ENCODE data around the gene ZNF260. TPM values are rescaled to one million over a fixed set of nuclear protein-coding genes. Genes with fewer than 3 reads are reported as not detected.

Gene ZNF260
- total RNA-seq (2014; rRNA removed; shearing (Covaris generic); ENCODE audit: low replicate concordance) = 3.7 and 30.7 TPM in 2 replicates

DNA sequence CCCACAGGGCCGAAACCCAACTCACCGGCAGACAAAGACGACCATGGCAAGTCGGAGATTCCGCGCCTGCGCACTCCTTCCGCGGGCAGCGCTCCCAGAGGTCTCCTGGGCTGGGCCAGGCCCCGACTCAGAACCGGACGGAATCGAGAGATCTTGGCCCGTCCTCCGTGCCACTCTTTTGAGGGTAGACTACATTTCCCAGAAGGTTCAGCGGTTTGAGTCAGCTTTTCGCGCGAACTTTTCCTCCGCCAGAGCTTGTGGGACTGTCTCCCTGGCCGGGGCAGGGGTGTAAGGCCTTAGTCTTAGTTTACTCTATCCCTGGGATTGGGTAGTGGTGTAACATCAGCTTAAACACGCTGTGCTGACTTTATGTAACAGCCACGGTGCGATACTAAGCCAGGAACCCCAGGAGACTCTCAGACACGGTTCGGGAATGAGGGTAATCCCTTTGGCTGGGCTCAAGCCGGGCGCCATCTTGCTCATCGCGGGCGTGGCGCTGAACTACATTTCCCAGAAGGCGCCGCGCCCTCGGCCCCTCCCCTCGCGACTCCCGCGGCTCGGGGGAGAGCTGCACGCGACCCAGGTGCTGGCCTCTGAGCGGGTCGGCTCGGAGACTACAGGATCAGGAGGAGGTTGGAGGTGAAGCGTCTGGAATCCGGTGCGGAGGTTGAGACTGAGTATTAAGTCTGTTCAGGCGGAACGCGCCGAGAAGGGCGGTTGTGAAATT, at the start of gene ZNF260:
Gene ZNF260, minus strand, starts transcription at position 78 of the 727 bp plus-strand sequence. CDS start 13,033 bp downstream, outside the sequence.
- peak; percentile 98 for DNase-seq (ENCODE audit: low read depth)
- in situ Hi-C loops (cut with HindIII; ENCODE audit: low pct_unique_long_range_greater_than_20kb, low sequenced_read_pairs) = no loop called here

GRCh38 chr19:36577271-36577996, 49.4 kb upstream of the ZNF260 start:
- in situ Hi-C loops (cut with HindIII; ENCODE audit: low pct_unique_long_range_greater_than_20kb, low sequenced_read_pairs) = no loop called here
- no peak for DNase-seq (ENCODE audit: low read depth)

DNA sequence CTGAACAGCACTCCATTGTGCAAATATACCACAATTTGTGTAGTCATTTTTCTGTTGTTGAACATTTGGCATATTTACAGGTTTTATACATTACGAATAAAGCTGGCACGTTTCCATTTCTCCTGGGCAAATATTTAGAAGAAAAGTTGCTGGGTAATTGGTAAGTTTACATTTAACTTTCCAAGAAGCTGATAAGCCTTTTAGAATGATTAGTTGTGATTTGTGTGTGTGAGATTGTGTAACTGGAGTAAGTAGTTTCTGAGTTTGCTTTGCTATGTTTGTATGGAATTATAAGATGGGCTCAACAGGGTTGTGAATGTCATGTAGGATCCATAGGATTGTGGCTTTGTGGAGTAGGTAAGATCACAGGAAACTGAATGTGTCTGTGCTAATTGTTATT, 46.7 kb upstream of the ZNF260 start:
- DNase-seq (ENCODE audit: low read depth) = no peak
- in situ Hi-C loops (cut with HindIII; ENCODE audit: low pct_unique_long_range_greater_than_20kb, low sequenced_read_pairs) = no loop called here

GRCh38 chr19:36573895-36574720, 46.0 kb upstream of the ZNF260 start:
- in situ Hi-C loops (cut with HindIII; ENCODE audit: low pct_unique_long_range_greater_than_20kb, low sequenced_read_pairs) = no loop called here
- peak; percentile 50 for DNase-seq (ENCODE audit: low read depth)

- DNase-seq (ENCODE audit: low read depth) = peak; percentile 93
- in situ Hi-C loops (cut with HindIII; ENCODE audit: low pct_unique_long_range_greater_than_20kb, low sequenced_read_pairs) = no loop called here
These were observed 45.2 kb upstream of the ZNF260 start, which contains the start of gene ZNF529 for GRCh38 chr19:36573020-36573894. Gene ZNF529 (minus strand): TSS chr19:36573292. CDS start chr19:36572346, 946 bp downstream.

GRCh38 chr19:36572593-36573019, 44.5 kb upstream of the ZNF260 start:
- in situ Hi-C loops (cut with HindIII; ENCODE audit: low pct_unique_long_range_greater_than_20kb, low sequenced_read_pairs) = no loop called here
- no peak for DNase-seq (ENCODE audit: low read depth)

GRCh38 chr19:36564391-36564790, 36.3 kb upstream of the ZNF260 start:
- in situ Hi-C loops (cut with HindIII; ENCODE audit: low pct_unique_long_range_greater_than_20kb, low sequenced_read_pairs) = no loop called here
- DNase-seq (ENCODE audit: low read depth) = no peak

DNA sequence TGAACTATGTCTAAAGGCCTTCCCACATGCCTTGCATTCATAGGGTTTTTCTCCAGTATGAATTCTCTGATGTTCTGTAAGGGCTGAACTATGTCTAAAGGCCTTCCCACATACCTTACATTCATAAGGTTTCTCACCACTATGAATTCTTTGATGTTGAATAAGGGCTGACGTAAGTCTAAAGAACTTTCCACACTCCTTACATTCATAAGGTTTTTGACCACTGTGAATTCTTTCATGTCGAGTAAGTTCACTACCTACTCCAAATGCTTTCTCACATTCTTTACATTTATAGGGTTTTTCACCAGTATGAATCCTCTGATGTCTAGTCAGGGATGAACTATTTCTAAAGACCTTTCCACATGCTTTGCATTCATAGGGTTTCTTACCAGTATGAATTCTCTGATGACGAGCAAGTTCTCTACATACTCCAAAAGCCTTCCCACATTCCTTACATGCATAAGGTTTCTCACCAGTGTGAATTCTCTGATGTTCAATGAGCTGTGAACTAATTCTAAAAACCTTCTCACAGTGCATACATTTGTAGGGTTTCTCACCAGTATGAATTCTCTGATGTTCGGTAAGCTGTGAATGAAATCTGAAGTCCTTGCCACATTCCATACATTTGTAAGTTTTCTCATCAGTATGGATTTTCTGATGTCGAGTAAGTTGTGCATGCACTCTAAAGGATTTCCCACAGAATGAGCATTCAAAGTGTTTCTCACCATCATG, 19.1 kb upstream of the ZNF260 start:
- peak; percentile 43 for DNase-seq (ENCODE audit: low read depth)
- in situ Hi-C loops (cut with HindIII; ENCODE audit: low pct_unique_long_range_greater_than_20kb, low sequenced_read_pairs) = no loop called here

DNA sequence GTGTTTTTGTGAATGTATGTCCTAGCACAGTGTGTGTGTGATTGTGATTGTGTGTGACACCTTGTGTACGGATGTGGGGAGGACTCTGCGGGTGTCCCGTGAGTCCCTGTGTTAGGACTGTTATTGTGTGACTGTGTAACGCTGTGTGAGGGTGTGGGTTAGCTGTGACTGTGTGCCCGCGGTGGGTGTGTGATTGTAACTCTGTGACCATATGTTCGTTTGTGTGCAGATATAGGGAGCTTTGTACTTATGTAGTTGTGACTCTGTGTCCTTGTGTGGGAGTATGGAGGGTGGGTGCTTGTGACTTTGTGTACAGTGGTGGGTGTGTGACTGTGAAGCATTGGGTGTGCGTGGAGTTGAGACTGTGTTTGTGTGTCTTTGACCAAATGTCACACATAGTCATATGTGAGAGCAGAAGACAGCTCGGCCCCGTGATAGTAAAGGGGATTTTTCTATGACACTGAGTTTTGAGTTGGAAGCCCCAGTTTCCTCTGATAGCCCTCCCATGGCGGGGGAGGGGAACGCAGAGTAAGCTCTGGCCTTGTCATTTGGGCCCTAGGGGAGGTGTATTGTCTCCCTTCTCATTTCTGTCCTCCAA, 949 bp upstream of the ZNF260 start:
- no peak for DNase-seq (ENCODE audit: low read depth)
- in situ Hi-C loops (cut with HindIII; ENCODE audit: low pct_unique_long_range_greater_than_20kb, low sequenced_read_pairs) = no loop called here

DNA sequence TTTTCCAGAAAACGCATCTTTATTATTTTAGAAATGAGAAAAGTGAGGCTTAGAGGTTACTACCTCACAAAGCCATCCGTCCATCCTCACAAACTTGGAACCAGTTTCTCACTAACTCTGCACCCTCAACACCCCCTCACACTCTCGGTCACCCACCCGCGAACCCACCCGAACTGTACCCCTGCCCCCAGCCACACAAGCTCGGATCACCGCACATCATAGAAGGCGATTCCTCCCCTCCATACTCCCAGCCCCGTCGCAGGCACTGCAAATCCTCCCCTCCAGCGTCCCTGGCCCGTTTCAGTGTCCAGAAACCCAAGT, 238 bp downstream of the ZNF260 start:
- in situ Hi-C loops (cut with HindIII; ENCODE audit: low pct_unique_long_range_greater_than_20kb, low sequenced_read_pairs) = no loop called here
- DNase-seq (ENCODE audit: low read depth) = no peak

GRCh38 chr19:36527341-36527740, 730 bp downstream of the ZNF260 start:
- in situ Hi-C loops (cut with HindIII; ENCODE audit: low pct_unique_long_range_greater_than_20kb, low sequenced_read_pairs) = no loop called here
- DNase-seq (ENCODE audit: low read depth) = no peak

GRCh38 chr19:36526581-36526980, 1.5 kb downstream of the ZNF260 start:
- in situ Hi-C loops (cut with HindIII; ENCODE audit: low pct_unique_long_range_greater_than_20kb, low sequenced_read_pairs) = no loop called here
- no peak for DNase-seq (ENCODE audit: low read depth)

DNA sequence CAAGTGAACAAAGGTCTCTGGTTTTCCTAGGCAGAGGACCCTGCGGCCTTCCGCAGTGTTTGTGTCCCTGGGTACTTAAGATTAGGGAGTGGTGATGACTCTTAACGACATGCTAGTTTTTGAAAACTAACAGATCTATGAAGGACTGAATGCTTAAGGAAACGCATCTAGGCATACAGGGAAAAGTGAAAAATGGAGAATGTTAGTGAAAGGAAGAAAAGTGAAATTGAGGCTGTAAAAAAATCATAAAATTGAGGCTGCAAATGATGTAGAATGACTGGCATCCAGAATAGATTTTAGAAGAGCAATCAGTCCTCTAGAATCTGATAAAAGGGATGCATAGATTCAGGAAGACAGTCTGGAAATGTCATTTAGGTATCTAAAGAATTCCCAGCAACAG, 3.5 kb downstream of the ZNF260 start:
- no peak for DNase-seq (ENCODE audit: low read depth)
- in situ Hi-C loops (cut with HindIII; ENCODE audit: low pct_unique_long_range_greater_than_20kb, low sequenced_read_pairs) = no loop called here

- in situ Hi-C loops (cut with HindIII; ENCODE audit: low pct_unique_long_range_greater_than_20kb, low sequenced_read_pairs) = no loop called here
- peak; percentile 33 for DNase-seq (ENCODE audit: low read depth)
These were observed 14.0 kb downstream of the ZNF260 start for GRCh38 chr19:36514012-36514612.

DNA sequence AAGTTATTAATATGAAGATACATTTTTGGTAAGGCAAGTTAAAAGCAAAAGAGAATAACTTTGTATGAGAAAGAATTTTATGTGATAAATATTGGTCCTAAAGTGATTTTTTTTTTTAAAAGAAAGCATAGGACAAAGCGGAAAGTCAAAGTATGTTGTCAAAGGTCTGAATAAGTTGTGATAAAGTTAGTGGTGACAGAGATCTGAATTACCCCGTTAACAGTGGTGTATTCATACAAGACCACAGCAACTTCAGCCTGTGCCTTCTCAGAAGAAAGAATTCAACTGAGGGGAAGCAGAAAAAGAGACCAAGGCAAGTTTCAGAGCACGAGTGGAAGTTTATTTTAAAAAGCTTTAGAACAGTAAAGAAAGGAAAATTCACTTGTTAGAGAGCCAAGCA, 19.7 kb downstream of the ZNF260 start:
- in situ Hi-C loops (cut with HindIII; ENCODE audit: low pct_unique_long_range_greater_than_20kb, low sequenced_read_pairs) = no loop called here
- no peak for DNase-seq (ENCODE audit: low read depth)

DNA sequence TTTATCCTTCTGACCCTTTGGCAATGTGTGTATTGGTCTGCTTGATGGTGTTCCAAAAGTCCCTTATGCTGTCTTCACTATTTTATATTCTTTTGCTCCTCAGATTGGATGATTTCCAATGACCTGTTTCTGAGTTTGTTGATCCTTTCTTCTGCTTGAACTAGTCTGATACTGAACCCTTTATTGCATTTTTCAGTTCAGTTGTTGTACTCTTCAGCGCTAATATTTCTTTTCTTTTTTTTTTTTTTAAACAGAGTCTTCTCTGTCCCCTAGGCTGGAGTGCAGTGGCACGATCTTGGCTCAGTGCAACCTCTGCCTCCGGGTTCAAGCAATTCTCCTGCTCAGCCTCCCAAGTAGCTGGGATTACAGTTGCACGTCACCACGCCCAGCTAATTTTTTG, 26.1 kb downstream of the ZNF260 start:
- in situ Hi-C loops (cut with HindIII; ENCODE audit: low pct_unique_long_range_greater_than_20kb, low sequenced_read_pairs) = no loop called here
- DNase-seq (ENCODE audit: low read depth) = no peak

- no peak for DNase-seq (ENCODE audit: low read depth)
- in situ Hi-C loops (cut with HindIII; ENCODE audit: low pct_unique_long_range_greater_than_20kb, low sequenced_read_pairs) = no loop called here
These were observed 31.1 kb downstream of the ZNF260 start for GRCh38 chr19:36497001-36497400.
